Adrenal gland (tissue), 5 donors: Measurements from ENCODE around the gene AFAP1.

Experiments used
- CTCF ChIP-seq, 6 experiments: fragments of 450-650 bp in 4 of 6; fragments of 200-600 bp in 2 of 6; sonication (generic) in 1 of 6; IDR thresholded peaks; 1 replicate in 5 of 6; 2 replicates in 1 of 6; pipeline versions ENCODE4 v1.5.1 to v1.8.0; 2016 to 2021; ENCODE audit warnings: antibody characterized with exemption in 6 of 6, mild to moderate bottlenecking in 2 of 6, moderate library complexity in 1 of 6
- POLR2A ChIP-seq, 2 donors: fragments of 450-650 bp; IDR thresholded peaks; one replicate each; pipeline ENCODE4 v1.6.1; 2017; ENCODE audit warnings: antibody characterized with exemption in 2 of 2, mild to moderate bottlenecking in 2 of 2, moderate library complexity in 1 of 2
- donor health status: DM: no; HTN: no; CAD: no.

DNA sequence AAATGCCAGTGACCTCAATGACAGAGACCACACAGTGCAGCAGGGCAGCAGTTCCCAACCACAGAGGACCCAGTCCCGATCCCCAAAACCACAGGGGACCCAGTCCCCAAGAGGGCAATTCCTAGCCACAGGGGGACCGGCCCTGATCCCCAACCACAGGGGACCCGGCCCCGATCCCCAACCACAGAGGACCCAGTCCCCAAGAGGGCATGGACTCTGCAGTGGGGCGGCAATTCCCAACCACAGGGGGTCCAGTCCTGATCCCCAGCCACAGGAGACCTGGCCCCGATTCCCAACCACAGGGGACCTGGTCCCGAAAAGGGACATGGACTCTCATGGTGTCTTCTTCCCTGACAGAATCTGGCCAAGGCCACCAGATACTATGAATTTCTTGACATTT lies 136.3 kb downstream of the AFAP1 start:
- TF ChIP-seq CTCF (IDR thresholded peaks at IDR 0.05) (no peak), POLR2A (IDR thresholded peaks at IDR 0.05) (no peak)
